AG04450 (cell line): Measurements from ENCODE around the gene PPP3CA. TPM values are rescaled to one million over a fixed set of nuclear protein-coding genes. Genes with fewer than 3 reads are reported as not detected.

Experiments used
- CTCF ChIA-PET: fragments of 300-600, 350-600 bp; formaldehyde crosslinking; extraction: SDS; loops from one replicate; lab custom pipeline; 2022; ENCODE audit warnings: antibody characterized with exemption, inconsistent platforms; lab: Charles Lee
- POLR2A ChIA-PET: fragments of 350-600 bp; formaldehyde crosslinking; extraction: SDS; loops from one replicate; lab custom pipeline; 2021; ENCODE audit warnings: antibody characterized with exemption, inconsistent platforms; lab: Yijun Ruan, JAX
- DNase-seq: peaks from one replicate; pipeline ENCODE4 v3.0.0-alpha.2; 2011; ENCODE audit warnings: low read depth, low spot score
- H3K27ac ChIP-seq: one replicate; pipeline ENCODE4 v1.5.1; 2012; ENCODE audit warnings: low read depth, low read length, control low read depth
- H3K27me3 ChIP-seq: one replicate; pipeline ENCODE4 v1.6.0; 2012; ENCODE audit warnings: low read length; ENCODE audit not compliant: control insufficient read depth, insufficient read depth
- H3K4me3 ChIP-seq: 2 replicates; pipeline ENCODE4 v1.5.1; 2011; ENCODE audit warnings: mild to moderate bottlenecking, low read depth, low read length, control low read depth
- H3K9me3 ChIP-seq: 2 replicates; pipeline ENCODE4 v1.5.1; 2012; ENCODE audit warnings: low read length; ENCODE audit not compliant: control insufficient read depth, insufficient read depth
- CTCF ChIP-seq: IDR thresholded peaks from 2 replicates; pipeline ENCODE4 v1.5.1; 2011; ENCODE audit warnings: low read depth, low read length, control low read depth, inconsistent platforms
- polyA plus RNA-seq: library from polyadenylated mRNA; depleted of rRNA; stranded (reverse); fragments of >200 nt; gene quantifications from 2 replicates; pipeline ENCODE4 v1.2.3, GENCODE V29; 2011

Gene PPP3CA
- polyA plus RNA-seq, 1 experiment, result 38.7 TPM

- no peak for TF ChIP-seq CTCF
- Histone ChIP-seq H3K9me3 (no peaks in the 10 kb centered on the region), H3K27ac (no peak overlapping the region), H3K4me3 (no peak overlapping the region), H3K27me3 (no peaks in the 10 kb centered on the region)
- no peak for DNase-seq
- ChIA-PET CTCF (no interaction called here), POLR2A (no interaction called here)
These were observed 104.9 kb downstream of the PPP3CA start for GRCh38 chr4:101242441-101242840.

- POLR2A ChIA-PET, result no interaction called here
- H3K27me3 ChIP-seq, result no peaks in the 10 kb centered on the region
- CTCF ChIA-PET, result no interaction called here
- no peak for DNase-seq
- no peak overlapping the region for H3K27ac ChIP-seq
- H3K9me3 ChIP-seq, result no peaks in the 10 kb centered on the region
- H3K4me3 ChIP-seq, result no peak overlapping the region
- no peak for TF ChIP-seq CTCF
These were observed 107.2 kb downstream of the PPP3CA start for GRCh38 chr4:101240099-101240498.

- no peak for TF ChIP-seq CTCF
- ChIA-PET CTCF (interaction anchor here (0.6 kb wide), 1 partner anchor 79 kb away, joined by 3 read pairs; no protein-coding TSS in a partner anchor), POLR2A (no interaction called here)
- Histone ChIP-seq H3K27ac (no peak overlapping the region), H3K9me3 (no peaks in the 10 kb centered on the region), H3K27me3 (no peaks in the 10 kb centered on the region), H3K4me3 (no peak overlapping the region)
- no peak for DNase-seq
These were observed 107.7 kb downstream of the PPP3CA start for GRCh38 chr4:101239665-101240064.

GRCh38 chr4:101238706-101239105, 108.6 kb downstream of the PPP3CA start:
- Histone ChIP-seq H3K27ac (no peak overlapping the region), H3K27me3 (no peaks in the 10 kb centered on the region), H3K4me3 (no peak overlapping the region), H3K9me3 (no peaks in the 10 kb centered on the region)
- ChIA-PET POLR2A (no interaction called here), CTCF (interaction anchor here (0.6 to 1.1 kb wide), 2 partner anchors 70 to 80 kb away, joined by 3 read pairs; no protein-coding TSS in a partner anchor)
- no peak for TF ChIP-seq CTCF
- no peak for DNase-seq

GRCh38 chr4:101237773-101238172, 109.6 kb downstream of the PPP3CA start:
- no peak for DNase-seq
- ChIA-PET POLR2A (no interaction called here), CTCF (interaction anchor here (1.1 kb wide), 1 partner anchor 69 kb away, joined by 3 read pairs; no protein-coding TSS in a partner anchor)
- Histone ChIP-seq H3K4me3 (no peak overlapping the region), H3K27me3 (no peaks in the 10 kb centered on the region), H3K9me3 (no peaks in the 10 kb centered on the region), H3K27ac (no peak overlapping the region)
- no peak for TF ChIP-seq CTCF
